Measurements from ENCODE around the gene HNRNPUL1. TPM values are rescaled to one million over a fixed set of nuclear protein-coding genes. Genes with fewer than 3 reads are reported as not detected.

HNRNPUL1 gene
- total and polyA plus RNA-seq, 9 of the 15 experiments (the other 6 are each of a cell fraction or from before 2014, with no cell fraction given) = 7.3 to 211 (median 85.0) TPM

GRCh38 chr19:41263850-41264580 is at the start of gene HNRNPUL1 (continued):
- no peak for TF ChIP-seq ZNF695 (CRISPR knock-in tag; IDR thresholded peaks at IDR 0.05)
- no peak for TF ChIP-seq ZNF512 (tag; IDR thresholded peaks at IDR 0.05)
- no peak for TF ChIP-seq RCOR1 (IDR thresholded peaks at IDR 0.05; ENCODE audit: borderline replicate concordance in 1 of 2, low read depth in 2 of 2, low read length in 2 of 2)
- 0 out of 2 replicates have a peak, but pooled peaks have one; percentile 23 for TF ChIP-seq POLR2AphosphoS5 (IDR thresholded peaks at IDR 0.05; ENCODE audit: control insufficient read depth, insufficient read depth, low read depth, low read length)
- TF ChIP-seq KHSRP (IDR thresholded peaks at IDR 0.05) = no peak
- peak; percentile 68; the same call in 1 of the 2 replicates for TF ChIP-seq ELF2 (CRISPR knock-in tag; IDR thresholded peaks at IDR 0.05)
- no peak for TF ChIP-seq ZKSCAN8 (CRISPR knock-in tag; IDR thresholded peaks at IDR 0.05)
- TF ChIP-seq ZHX1 (conservative IDR thresholded peaks at IDR 0.05; ENCODE audit: low read length) = peak; percentile 84; the same call in 1 of the 2 replicates
- TF ChIP-seq, protein P1, sequence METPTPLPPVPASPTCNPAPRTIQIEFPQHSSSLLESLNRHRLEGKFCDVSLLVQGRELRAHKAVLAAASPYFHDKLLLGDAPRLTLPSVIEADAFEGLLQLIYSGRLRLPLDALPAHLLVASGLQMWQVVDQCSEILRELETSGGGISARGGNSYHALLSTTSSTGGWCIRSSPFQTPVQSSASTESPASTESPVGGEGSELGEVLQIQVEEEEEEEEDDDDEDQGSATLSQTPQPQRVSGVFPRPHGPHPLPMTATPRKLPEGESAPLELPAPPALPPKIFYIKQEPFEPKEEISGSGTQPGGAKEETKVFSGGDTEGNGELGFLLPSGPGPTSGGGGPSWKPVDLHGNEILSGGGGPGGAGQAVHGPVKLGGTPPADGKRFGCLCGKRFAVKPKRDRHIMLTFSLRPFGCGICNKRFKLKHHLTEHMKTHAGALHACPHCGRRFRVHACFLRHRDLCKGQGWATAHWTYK (CRISPR knock-in tag; IDR thresholded peaks at IDR 0.05) = 0 out of 2 replicates have a peak, but pooled peaks have one; percentile 22
- TF ChIP-seq ZBTB33 (CRISPR knock-in tag; IDR thresholded peaks at IDR 0.05) = peak; percentile 69; the same call in 1 of the 2 replicates
- peak; percentile 97 for TF ChIP-seq NFYB (IDR thresholded peaks at IDR 0.05; ENCODE audit: extremely low read depth, insufficient read length)
- peak; percentile 99 for TF ChIP-seq MAZ (CRISPR knock-in tag; conservative IDR thresholded peaks at IDR 0.05 in 1 of 2, IDR thresholded peaks at IDR 0.05 in 1 of 2)
- no peak for TF ChIP-seq U2AF2 (optimal IDR thresholded peaks at IDR 0.05; ENCODE audit: low read depth, low read length)
- TF ChIP-seq SMARCA5 (IDR thresholded peaks at IDR 0.05) = no peak
- TF ChIP-seq GTF2F1 (IDR thresholded peaks at IDR 0.05; ENCODE audit: low read depth, low read length) = no peak
- TF ChIP-seq LEF1 (IDR thresholded peaks at IDR 0.05) = peak; percentile 89
- TF ChIP-seq NFE2L1 (tag; IDR thresholded peaks at IDR 0.05; ENCODE audit: borderline replicate concordance, low read depth) = no peak
- no peak for TF ChIP-seq ZNF77 (CRISPR knock-in tag; IDR thresholded peaks at IDR 0.05)
- TF ChIP-seq MEIS2 (IDR thresholded peaks at IDR 0.05; ENCODE audit: partially characterized antibody) = peak; percentile 58
- TF ChIP-seq CXXC5 (CRISPR knock-in tag; IDR thresholded peaks at IDR 0.05) = peak; percentile 100
- no peak for TF ChIP-seq SLC30A9 (CRISPR knock-in tag; IDR thresholded peaks at IDR 0.05)

All from K562 (cell line).